IMR-90 (cell line): Measurements from ENCODE around the gene SMARCD2. TPM values are rescaled to one million over a fixed set of nuclear protein-coding genes. Genes with fewer than 3 reads are reported as not detected.
"Not testable (repeated sequence)": the region's sequence is repeated elsewhere in the genome, so short reads cannot be mapped to it uniquely, and the experiment has no call there.

Source experiments
- ATAC-seq: fragments of 200-7000 bp; cut with Tn5 transposase; 2 replicates; pipeline ENCODE4 v1.9.1; 2020; ENCODE audit warnings: low read depth, mild to moderate bottlenecking, moderate library complexity
- BruUV-seq: library from RNA; stranded (reverse); fragments of 400-500 nt; replicated peaks from 2 replicates; lab custom pipeline; 2021; lab: Mats Ljungman, UMichigan
- CTCF ChIA-PET: fragments of 300-600 bp; formaldehyde crosslinking; extraction: SDS; loops from one replicate; lab custom pipeline; 2021; ENCODE audit warnings: antibody characterized with exemption; lab: Yijun Ruan, JAX
- POLR2A ChIA-PET: fragments of 300-600 bp; sonication (Branson Sonifier 250); formaldehyde crosslinking; loops from one replicate; lab custom pipeline; 2022; ENCODE audit warnings: antibody characterized with exemption; ENCODE audit not compliant: unreplicated experiment; lab: Charles Lee
- DNase-seq: peaks from one replicate; pipeline ENCODE4 v3.0.0; 2013
- H2AFZ ChIP-seq: replicated peaks from 2 replicates; pipeline ENCODE3; 2013; ENCODE audit warnings: low read length, mild to moderate bottlenecking; ENCODE audit not compliant: poor library complexity
- H2AK5ac ChIP-seq: 2 replicates; pipeline ENCODE4 v1.6.1; 2013; ENCODE audit warnings: low read depth, low read length, inconsistent platforms
- H2AK9ac ChIP-seq: replicated peaks from 2 replicates; pipeline ENCODE3; 2013; ENCODE audit warnings: mild to moderate bottlenecking, low read depth, low read length, moderate library complexity; ENCODE audit not compliant: poor library complexity
- H2BK120ac ChIP-seq: 2 replicates; pipeline ENCODE4 v1.6.1; 2013; ENCODE audit warnings: low read depth, low read length, inconsistent platforms
- H2BK15ac ChIP-seq: 3 replicates; pipeline ENCODE4 v1.6.1; 2013; ENCODE audit warnings: low read depth, low read length, inconsistent platforms
- H2BK20ac ChIP-seq: 2 replicates; pipeline ENCODE4 v1.6.1; 2013; ENCODE audit warnings: low read depth, mild to moderate bottlenecking, inconsistent platforms, low read length, moderate library complexity
- H2BK5ac ChIP-seq: 2 replicates; pipeline ENCODE4 v1.6.1; 2013; ENCODE audit warnings: mild to moderate bottlenecking, low read depth, low read length, inconsistent platforms; ENCODE audit not compliant: poor library complexity, severe bottlenecking
- H3K14ac ChIP-seq: replicated peaks from 2 replicates; pipeline ENCODE4 v1.6.1; 2013; ENCODE audit warnings: low read depth, low read length, inconsistent platforms
- H3K18ac ChIP-seq: 2 replicates; pipeline ENCODE4 v1.6.1; 2013; ENCODE audit warnings: low read depth, low read length, control low read depth
- H3K23ac ChIP-seq: 2 replicates; pipeline ENCODE4 v1.6.1; 2013; ENCODE audit warnings: low read depth, low read length, inconsistent platforms
- H3K27ac ChIP-seq: 2 replicates; pipeline ENCODE4 v1.5.1; 2013; ENCODE audit warnings: mild to moderate bottlenecking, control low read depth, low read length; ENCODE audit not compliant: insufficient read depth
- H3K27me3 ChIP-seq: 2 replicates; pipeline ENCODE4 v1.6.1; 2013; ENCODE audit warnings: low read length; ENCODE audit not compliant: control insufficient read depth, insufficient read depth
- H3K36me3 ChIP-seq: 2 replicates; pipeline ENCODE4 v1.6.1; 2013; ENCODE audit warnings: low read length, mixed read lengths; ENCODE audit not compliant: control insufficient read depth, insufficient read depth
- H3K4ac ChIP-seq: 2 replicates; pipeline ENCODE4 v1.6.1; 2013; ENCODE audit warnings: low read depth, low read length, inconsistent platforms
- H3K4me1 ChIP-seq: 2 replicates; pipeline ENCODE4 v1.6.1; 2013; ENCODE audit warnings: low read length, mixed read lengths; ENCODE audit not compliant: control insufficient read depth, insufficient read depth
- H3K4me2 ChIP-seq: 2 replicates; pipeline ENCODE4 v1.6.1; 2013; ENCODE audit warnings: low read depth, mild to moderate bottlenecking, control low read depth, low read length, moderate library complexity
- H3K4me3 ChIP-seq: 2 replicates; pipeline ENCODE4 v1.5.1; 2013; ENCODE audit warnings: low read depth, mild to moderate bottlenecking, control low read depth, low read length, moderate library complexity; ENCODE audit not compliant: insufficient read depth
- H3K56ac ChIP-seq: 2 replicates; pipeline ENCODE4 v1.6.1; 2013; ENCODE audit warnings: low read length, inconsistent platforms; ENCODE audit not compliant: insufficient read depth; ENCODE audit errors: extremely low read depth
- H3K79me1 ChIP-seq, 2 experiments: 2 replicates each; pipeline ENCODE4 v1.6.1; 2013; ENCODE audit warnings: low read length in 2 of 2, inconsistent platforms in 1 of 2, low read depth in 1 of 2
- H3K9ac ChIP-seq: 2 replicates; pipeline ENCODE4 v1.6.1; 2013; ENCODE audit warnings: low read depth, low read length, control low read depth
- H3K9me1 ChIP-seq: 2 replicates; pipeline ENCODE4 v1.6.1; 2013; ENCODE audit warnings: low read length, inconsistent platforms; ENCODE audit not compliant: insufficient read depth
- H3K9me3 ChIP-seq: 2 replicates; pipeline ENCODE4 v1.6.1; 2013; ENCODE audit warnings: low read length; ENCODE audit not compliant: control insufficient read depth, insufficient read depth
- H4K20me1 ChIP-seq: 2 replicates; pipeline ENCODE4 v1.6.1; 2013; ENCODE audit warnings: low read length, inconsistent platforms; ENCODE audit not compliant: insufficient read depth
- H4K5ac ChIP-seq: 2 replicates; pipeline ENCODE4 v1.6.1; 2013; ENCODE audit warnings: mild to moderate bottlenecking, low read depth, low read length, control low read depth
- H4K8ac ChIP-seq, 2 experiments: 2 replicates each; pipeline ENCODE4 v1.6.1; 2013; ENCODE audit warnings: low read depth in 2 of 2, low read length in 2 of 2, control low read depth in 1 of 2, inconsistent platforms in 1 of 2
- H4K91ac ChIP-seq: 2 replicates; pipeline ENCODE4 v1.6.1; 2013; ENCODE audit warnings: low read depth, low read length, inconsistent platforms; ENCODE audit not compliant: insufficient read depth
- WGBS, 2 experiments: methylation state at CpG; one replicate each; pipeline versions ENCODE4 v1.1.5 to v1.1.7; 2013; ENCODE audit warnings: missing lambda C conversion rate in 2 of 2; ENCODE audit not compliant: insufficient read length in 1 of 2; ENCODE audit errors: extremely low coverage in 2 of 2; 5-methylcytosine and 5-hydroxymethylcytosine counted together
- dilution Hi-C: fragments of 300-500 bp; cut with HindIII; formaldehyde crosslinking; loops from one replicate; pipeline ENCODE4 v1.14.3; 2018; ENCODE audit warnings: low sequenced_read_pairs; ENCODE audit not compliant: unreplicated experiment
- in situ Hi-C: fragments of 300-500 bp; cut with MboI; formaldehyde crosslinking; loops from 3 replicates; pipeline ENCODE4 v1.14.3; 2019; ENCODE audit warnings: low sequenced_read_pairs, inconsistent platforms, mixed read lengths
- intact Hi-C: fragments of 100-400 bp; cut with micrococcal nuclease; formaldehyde crosslinking; loops from 2 replicates; pipeline ENCODE4 v1.10.0; 2022
- polyA plus RNA-seq, 3 experiments: library from polyadenylated mRNA; depleted of rRNA; stranded (reverse); fragments of >200 nt; gene quantifications; 2 replicates each; pipeline ENCODE4 v1.2.3, GENCODE V29; 2012; ENCODE audit warnings: low replicate concordance in 1 of 3
- total RNA-seq: library from RNA; depleted of rRNA; stranded (reverse); fragments of >200 nt; gene quantifications from 2 replicates; pipeline ENCODE4 v1.2.3, GENCODE V29; 2012

Gene SMARCD2
- total and polyA plus RNA-seq, 2 of the 4 experiments (the other 2 are of a cell fraction), result 56.9 to 91.2 TPM

- H3K79me1 ChIP-seq, H3K23ac ChIP-seq, H3K9me1 ChIP-seq, ATAC-seq, CTCF ChIA-PET, H2BK120ac ChIP-seq, H3K4me2 ChIP-seq, H3K18ac ChIP-seq, H4K8ac ChIP-seq, BruUV-seq, in situ Hi-C loops, H3K9ac ChIP-seq, H2AK5ac ChIP-seq, dilution Hi-C loops, H3K4me1 ChIP-seq, H4K20me1 ChIP-seq, H3K36me3 ChIP-seq, H2BK20ac ChIP-seq, H3K27ac ChIP-seq, H4K5ac ChIP-seq, H2BK5ac ChIP-seq, H3K56ac ChIP-seq, H3K14ac ChIP-seq, intact Hi-C loops, H3K4ac ChIP-seq, H2AFZ ChIP-seq, H2BK15ac ChIP-seq, H2AK9ac ChIP-seq, H4K91ac ChIP-seq, POLR2A ChIA-PET, H3K4me3 ChIP-seq, H3K9me3 ChIP-seq: not testable (repeated sequence)
- WGBS, 2 experiments, result no CpG with 5 or more reads among the region's 15 CpGs
- DNase-seq, result peak; percentile 23
- H3K27me3 ChIP-seq, result peaks cover 10% of the 10 kb centered on the region
These were observed 29.3 kb upstream of the SMARCD2 start for GRCh38 chr17:63871646-63872365.

- not testable (repeated sequence) for H3K27ac ChIP-seq
These were observed 27.8 kb upstream of the SMARCD2 start for GRCh38 chr17:63870292-63870665.

More at GRCh38 chr17:63870292-63870665, 27.8 kb upstream of the SMARCD2 start:
- H3K56ac ChIP-seq, H3K9ac ChIP-seq, H3K79me1 ChIP-seq, H2AK9ac ChIP-seq, H2BK5ac ChIP-seq, H2AFZ ChIP-seq, CTCF ChIA-PET, H3K36me3 ChIP-seq, BruUV-seq, H3K4me3 ChIP-seq, H2BK15ac ChIP-seq, H3K27me3 ChIP-seq, H3K9me3 ChIP-seq, dilution Hi-C loops, H3K18ac ChIP-seq, H4K91ac ChIP-seq, H4K5ac ChIP-seq, intact Hi-C loops, H4K8ac ChIP-seq, H3K4me2 ChIP-seq, H3K9me1 ChIP-seq, H3K14ac ChIP-seq, H3K4ac ChIP-seq, H2BK20ac ChIP-seq, ATAC-seq, POLR2A ChIA-PET, H2AK5ac ChIP-seq, H3K23ac ChIP-seq, H4K20me1 ChIP-seq, H3K4me1 ChIP-seq, in situ Hi-C loops, DNase-seq: not testable (repeated sequence)
- H2BK120ac ChIP-seq, result 0 out of 2 replicates have a peak overlapping the region, but pooled peaks have one; percentile 32
- no CpG with 5 or more reads among the region's 4 CpGs for WGBS, 2 experiments
